Stimulated activated CD4-positive, alpha-beta T cell treated with anti-CD3 and anti-CD28 coated beads, Interleukin-15, amount 100 ng/mL, for 1 hour (primary cell): ENCODE data around the gene ZNF22.

Experiments used
- DNase-seq, 2 donors: peaks; one replicate each; pipeline ENCODE4 v3.0.0-alpha.2; 2020; ENCODE audit warnings: low read depth in 1 of 2, low spot score in 1 of 2

ZNF22 gene

DNA sequence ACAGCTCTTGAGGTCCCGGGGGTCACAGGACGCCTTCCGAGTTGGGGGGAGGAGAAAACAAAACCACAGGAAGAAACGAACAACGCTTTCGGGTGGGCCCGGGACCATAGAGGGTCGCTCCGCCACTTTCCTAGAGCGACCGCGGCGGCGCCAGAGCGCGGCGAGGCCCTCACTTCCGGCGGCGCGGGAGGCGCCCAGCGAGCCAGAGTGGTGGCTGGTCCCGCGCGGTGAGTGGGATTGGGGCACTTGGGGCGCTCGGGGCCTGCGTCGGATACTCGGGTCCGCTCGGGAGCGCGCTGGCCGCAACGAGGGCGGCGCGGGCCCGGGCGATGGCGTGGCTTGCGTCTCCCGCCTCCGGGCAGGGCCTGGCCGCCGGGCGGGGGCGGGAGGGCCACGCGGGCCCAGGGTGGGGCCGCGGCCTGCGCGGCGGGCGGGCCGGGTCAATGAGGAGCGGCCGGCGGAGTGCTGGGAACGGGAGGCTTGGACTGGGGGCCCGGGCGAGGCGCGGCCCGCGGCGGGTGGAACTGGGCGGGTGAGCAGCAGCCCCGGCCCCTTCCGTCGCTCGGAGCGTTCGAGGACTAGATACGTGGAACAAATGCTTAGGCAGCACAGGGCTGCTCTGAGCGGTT, at the start of gene ZNF22:
ZNF22 (plus strand) TSS at position 172 of the 629 bp plus-strand sequence. CDS start 2,446 bp downstream, outside the sequence.
- peak; percentile 35 to 52 for DNase-seq

DNA sequence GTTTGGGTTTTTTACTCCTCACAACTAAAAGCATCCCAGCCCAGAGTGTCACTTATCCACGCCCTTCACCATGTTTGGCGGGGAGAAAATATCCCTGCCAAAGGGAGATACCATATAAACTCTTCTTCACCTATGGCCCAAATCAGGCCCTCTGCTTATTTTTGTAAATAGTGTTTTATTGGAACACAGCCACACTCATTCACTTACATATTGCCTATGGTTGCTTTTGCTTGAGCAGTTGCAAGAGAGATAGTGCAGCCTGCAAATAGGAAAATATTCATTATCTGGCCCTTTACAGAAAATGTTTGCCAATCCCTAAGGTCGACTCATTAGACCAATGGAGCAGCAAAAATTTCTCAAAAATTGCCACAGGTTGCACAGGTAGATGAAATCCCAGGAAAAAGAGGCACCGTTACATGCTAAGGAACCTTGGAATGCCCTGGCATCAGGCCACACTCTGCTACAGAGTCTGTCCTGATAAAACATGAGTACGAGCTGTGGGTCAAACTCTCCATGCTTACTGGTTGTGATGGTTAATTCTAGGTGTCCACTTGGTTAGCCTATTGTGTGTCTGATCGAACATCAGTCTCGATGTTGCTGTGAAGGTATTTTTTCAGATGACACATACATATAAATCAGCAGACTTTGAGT, 49.0 kb upstream of the ZNF22 start:
- DNase-seq: no peak

DNA sequence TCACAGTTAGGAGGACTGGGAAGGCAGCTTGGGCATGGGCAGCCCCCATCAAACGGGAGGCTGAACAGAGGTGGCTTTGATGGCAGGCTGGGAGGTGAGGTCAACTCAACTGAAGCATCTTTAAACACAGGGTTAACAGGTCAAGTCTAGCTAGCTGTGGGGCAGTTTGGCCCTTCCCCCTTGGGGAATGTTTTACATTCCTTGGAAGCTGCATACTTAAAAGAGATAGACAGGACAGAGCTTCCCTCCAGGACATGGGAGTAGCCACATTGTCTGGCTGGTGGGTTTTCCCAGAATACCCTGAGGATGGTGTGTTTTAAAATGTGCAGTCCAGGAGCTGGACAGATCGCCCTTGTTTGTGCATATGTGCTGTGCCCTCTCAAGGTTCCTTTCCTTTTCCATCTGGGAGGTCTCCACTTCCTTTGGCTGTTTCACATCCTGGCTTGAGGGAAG, 47.9 kb upstream of the ZNF22 start:
- no peak for DNase-seq

DNA sequence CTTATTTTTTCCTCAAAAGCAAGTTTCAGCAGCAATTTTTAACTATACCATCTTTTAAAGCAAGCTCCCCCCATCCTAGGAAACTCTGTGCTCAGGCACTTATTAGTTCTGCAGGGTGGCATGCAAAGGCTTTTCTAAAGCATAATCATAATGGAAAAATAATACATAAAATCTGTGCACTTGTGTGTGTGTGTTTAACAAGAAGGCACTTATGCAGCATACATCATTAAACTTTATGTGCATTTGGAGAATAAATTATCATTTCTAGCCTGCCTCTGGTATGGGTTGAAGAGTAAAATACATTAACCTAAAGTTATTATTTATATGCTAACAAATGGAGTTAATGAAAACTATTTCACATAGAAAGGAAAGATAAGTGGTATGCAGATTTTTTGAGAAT, 46.7 kb upstream of the ZNF22 start:
- DNase-seq: no peak

DNA sequence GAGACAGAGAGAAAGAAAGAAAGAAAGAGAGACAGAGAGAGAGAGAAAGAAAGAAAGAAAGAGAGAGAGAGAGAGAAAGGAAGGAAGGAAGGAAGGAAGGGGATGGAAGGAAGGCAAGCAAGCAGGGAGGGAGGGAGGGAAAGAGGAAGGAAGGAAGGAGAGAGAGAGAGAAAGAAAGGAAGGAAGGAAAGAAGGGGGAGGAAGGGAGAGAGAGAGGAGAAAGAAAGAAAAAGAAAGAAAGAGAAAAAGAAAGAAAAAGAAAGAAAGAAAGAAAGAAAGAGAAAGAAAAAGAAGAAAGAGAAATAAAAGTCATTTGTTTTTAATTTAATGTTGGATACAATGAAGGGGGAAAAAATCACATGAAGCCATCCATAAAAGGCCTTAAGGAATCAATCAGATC, 45.8 kb upstream of the ZNF22 start:
- DNase-seq: no peak

DNA sequence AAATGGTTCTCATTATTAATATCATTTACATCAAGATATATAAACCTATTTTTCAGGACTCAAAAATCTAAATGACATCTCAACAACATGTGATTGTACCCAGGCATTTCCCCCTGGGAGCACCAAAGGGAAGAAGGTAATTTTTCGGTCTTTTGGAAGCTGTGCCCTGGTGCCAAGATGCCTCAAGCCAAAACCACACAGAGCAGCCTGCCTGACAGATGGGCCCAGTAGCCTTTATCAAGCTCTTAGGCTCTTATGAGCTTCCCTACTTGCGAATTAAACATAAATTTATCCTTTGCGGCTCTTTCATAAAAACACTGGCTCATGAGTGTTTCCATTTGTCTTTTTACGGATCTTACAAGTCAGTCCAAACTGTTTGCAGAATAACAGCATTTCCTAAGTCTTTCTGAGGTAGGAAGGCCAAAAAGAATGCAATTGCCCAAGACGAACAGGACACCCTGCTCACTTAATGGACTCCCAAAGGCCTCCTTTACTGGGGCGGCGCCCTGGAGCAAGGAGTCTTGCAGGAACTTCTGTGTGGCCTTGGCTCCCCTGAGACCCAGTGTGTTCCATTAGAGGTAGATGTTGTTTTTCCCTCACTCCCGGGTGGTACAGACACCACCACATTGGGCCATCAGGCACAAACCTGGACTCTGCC, 45.2 kb upstream of the ZNF22 start:
- DNase-seq: no peak

DNA sequence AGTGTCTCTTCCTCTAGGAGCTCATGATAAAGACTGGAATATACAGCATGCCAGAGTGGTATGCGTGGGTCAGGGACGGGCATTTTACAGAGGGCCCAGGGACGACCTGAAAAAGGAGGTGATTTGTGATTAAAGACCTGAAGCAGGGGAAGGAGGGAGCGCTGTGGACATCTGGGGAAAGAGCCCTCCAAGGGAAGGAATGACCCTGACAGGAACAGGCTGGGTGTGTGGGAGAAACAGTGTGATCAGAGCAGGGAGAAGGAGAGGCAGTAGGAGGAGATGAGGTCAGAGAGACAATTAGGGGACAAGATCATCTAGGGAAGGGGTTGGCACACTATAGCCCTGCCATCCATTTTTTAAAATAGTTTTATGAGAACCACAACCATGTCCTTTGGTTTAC, 44.5 kb upstream of the ZNF22 start:
- DNase-seq: no peak

DNA sequence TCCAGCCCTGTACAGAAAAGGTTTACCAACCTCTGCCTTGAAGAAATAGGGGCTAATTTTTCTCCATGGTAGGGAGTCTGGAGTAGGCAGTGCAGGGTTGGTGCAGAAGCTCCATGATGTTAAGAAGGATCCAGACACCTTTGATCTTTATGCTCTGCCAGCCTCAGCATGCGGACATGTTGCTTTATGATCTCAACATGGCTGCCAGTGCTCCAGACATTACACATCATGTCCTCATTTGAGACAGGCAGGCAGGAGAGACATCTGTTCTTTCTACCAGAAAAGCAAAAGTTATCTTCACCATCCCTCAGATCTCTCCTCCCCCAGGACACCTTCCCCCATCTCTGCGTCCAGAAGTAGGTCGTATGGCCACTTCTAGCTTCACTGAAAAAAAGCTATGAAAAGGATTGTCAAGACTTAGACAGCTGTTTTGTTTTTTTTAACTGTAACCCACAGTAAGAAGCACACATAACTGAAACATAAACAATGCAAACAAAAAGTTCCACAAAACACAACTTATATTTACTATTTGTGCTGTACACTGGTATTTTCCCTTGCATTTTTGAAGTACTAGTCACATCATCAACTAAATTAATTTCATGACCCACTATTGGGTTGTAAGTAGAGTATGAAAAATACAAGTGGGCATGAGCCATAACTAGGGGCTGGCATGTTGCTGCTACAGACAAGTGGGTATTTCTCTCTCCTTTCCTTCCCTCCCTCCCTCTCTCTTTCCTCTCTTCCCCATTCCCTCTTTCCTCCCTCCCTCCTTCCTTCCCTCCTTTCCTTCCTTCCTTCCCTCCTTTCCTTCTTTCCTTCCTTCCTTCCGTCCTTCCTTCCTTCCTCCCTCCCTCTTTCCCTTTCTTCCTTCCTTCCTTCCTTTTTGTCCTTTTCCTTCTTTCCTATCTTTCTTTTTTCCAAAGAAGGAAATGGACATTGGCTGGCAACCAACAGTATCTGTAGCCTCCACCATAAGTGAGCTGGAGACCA, 43.7 kb upstream of the ZNF22 start:
- DNase-seq: no peak

DNA sequence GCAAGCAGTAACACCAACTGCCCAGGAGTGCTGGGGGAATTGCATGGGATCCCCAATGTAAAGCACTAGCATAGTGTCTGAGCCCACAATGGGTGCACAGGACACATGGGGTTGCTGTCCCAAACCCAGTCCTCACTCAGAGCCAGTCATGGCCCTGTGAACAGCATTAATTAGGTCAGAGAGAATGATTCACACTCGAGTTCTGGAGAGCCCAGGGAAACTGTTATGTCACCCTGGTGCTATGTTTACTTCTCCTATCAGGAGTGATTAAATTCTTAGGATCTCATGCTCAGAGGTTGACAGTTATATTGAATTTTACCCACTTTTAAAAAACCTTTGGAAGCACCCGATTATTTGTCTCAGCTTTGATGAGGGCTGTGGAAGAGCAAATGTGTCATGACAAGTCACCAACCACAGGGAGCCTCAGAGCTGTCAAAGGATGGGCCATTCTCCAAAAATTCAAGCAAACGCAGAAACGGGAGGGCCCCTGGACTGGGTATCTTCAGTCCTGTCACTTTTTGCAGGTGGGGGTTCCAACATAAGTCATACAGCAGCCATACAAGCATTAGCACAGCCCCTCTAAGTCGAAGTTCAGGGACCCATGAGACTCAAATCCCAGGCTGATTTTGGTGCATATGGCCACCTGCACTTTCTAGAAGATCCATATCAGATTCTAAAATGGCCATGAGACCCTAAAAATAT, 42.4 kb upstream of the ZNF22 start:
- no peak for DNase-seq

DNA sequence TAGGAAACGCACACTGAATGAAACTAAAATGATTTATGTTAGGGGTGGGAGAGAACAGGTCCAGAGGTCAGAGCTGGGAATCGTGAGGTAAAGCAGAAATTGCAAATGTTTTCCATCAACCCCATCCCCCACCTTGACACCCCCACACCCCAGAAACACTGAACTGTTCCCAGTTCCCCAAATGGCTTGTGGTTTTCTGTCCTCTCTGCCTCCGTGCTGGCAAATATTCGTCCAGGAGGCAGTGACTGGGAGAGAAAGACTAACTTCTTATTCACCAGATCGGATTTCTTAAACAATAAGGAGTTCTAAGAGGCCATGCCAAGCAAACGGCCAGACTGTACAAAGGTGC, 41.9 kb upstream of the ZNF22 start:
- DNase-seq: no peak

DNA sequence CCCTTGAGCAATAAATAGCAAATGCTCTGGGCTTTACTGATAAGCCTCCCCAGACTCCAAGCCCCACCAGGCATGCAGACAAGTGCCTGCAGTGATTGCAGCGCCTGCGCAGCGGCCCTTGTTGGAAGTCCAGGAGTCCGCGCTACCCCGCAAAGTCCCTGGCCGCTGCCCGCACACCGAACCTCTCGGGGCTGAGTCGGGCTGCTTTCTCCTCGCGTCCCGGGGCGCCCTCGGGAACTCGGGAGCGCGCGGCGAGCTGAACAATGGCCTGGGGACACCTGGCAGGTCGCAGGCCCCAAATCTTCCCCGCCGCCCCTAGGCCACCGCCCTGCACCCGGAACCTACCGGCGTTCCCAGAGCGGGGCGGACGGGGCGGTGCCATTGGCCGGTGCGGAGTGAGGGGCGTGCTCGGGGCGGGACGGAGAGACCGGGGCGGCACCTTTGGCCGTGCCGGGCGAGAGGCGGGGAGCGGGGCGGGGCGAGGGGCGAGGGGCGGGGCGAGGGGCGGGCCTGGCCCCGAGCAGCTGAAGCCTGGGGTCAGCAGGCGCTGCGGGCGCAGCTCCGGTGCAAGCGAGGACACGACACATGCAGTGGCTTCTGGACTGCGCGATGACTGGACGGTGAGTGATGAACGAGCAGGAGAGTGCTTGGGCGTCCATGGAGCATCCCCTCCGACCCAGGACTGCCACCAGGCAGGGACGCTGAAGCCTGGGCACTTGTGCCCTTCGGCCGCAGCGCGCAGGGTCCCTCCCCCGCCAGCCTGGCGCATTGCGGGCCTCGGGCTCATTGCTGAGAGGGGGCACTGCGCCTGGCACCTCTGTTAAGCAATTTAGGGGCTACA, 41.3 kb upstream of the ZNF22 start, which contains the start of gene RASSF4:
RASSF4 (plus strand) TSS at position 556 of the 841 bp plus-strand sequence. CDS start 10,401 bp downstream, outside the sequence.
- peak; percentile 84 to 91 for DNase-seq

DNA sequence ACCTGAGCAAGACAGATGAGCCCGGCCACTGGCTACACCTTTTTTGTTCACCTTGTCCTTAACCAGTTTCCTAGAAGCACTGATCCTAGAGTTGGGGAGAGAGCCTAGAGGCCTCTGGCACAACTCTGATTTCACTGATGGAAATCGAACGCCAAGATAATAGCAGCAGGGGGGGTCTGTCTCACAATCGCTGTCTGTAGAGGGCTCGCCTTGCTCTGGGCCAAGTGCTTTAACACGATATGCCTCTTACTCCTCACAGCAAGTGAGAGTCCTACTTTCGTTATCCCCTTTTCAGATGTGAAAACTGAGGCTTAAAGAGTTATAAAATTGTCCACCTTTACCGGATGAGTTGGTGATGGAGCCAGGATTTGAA, 40.6 kb upstream of the ZNF22 start:
- no peak for DNase-seq

DNA sequence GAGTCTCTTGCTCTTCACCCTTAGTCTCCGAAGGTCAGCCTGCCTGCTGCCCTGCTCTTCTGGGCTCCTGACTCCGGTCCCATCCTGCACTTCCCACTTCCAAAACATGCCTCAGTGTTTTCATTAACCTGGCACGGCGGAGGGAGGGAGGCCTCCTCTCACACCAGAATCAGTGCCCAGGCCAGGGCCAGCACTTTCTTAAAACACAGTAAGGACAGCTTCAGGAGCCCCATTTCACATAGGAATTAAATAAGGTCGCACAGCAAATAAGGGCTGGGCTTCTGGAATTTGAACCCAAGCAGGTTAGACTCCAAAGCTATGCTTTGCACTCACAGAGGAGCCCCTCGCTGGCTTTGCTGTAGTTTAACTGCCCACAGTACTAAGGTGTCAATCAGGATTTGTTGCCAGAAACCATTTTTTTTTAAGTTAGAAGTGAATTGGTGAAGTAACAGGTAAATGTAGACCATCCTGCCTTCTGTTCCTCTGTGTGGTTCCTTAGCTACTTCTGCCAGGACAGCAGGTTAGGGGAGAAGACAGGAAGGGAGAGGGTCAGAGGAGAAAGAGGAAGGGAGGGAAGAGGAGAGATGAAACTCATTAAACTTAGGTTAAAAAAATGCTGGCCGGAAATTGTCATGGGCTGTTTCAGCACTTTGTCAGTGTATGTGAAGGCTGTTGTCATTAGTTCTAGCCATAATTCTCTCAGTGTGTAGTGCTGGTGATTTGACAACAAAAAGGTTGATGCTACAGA, 40.1 kb upstream of the ZNF22 start:
- no peak for DNase-seq

DNA sequence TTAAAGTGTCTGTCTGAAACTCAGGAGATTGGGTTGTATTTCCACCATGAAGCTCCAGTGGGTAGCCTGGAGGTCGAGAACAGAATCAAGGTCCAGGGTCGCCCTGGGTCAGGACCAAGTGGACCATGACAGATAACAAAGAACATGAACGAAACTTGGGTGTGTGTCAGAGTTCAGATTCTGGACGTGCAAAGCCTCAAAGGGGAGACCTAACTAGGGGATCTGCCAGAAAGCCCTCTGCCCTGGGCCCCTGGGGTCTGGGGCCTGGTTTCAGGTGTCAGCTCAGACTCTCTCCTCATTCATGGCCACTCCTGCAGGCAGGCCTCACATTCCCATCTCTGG, 39.5 kb upstream of the ZNF22 start:
- DNase-seq: no peak

DNA sequence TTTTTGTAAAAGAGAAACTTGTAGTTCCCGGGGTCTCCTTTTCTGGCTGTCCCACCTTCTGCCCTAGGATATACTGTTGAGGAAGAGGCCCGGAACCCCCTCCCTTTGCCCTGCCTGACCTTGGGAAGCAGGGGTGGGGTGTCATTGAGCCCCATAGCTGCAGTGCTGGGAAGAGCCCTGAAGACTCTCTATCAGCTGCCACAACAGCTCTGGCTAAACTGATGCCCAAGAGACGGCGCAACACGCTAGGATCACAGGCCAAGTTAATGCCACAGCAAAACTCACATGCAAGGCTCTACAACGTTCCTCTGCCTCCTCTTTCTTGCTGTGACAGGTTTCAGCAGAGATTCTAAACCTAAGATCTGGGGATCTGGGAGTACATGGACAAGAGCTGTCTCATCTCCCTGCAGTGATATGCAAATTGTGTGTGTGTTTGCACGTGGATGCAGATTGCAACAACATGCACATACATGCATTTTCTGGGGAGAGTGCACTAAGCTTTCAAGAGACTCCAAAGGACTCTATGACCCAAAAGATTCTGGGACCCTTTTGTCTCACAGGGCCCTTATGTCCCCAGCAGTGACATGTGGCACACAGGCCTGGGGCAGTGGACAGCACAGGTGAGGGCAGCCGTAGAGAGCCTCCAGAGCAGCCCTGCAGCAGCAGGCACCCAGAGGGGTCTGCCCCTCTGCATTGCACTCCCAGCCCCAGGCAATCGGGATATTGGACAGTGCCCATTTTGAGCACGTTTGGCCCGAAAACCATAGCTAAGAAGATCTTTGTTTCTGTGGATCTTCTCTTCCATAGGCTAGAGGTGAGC, 38.6 kb upstream of the ZNF22 start:
- no peak for DNase-seq

DNA sequence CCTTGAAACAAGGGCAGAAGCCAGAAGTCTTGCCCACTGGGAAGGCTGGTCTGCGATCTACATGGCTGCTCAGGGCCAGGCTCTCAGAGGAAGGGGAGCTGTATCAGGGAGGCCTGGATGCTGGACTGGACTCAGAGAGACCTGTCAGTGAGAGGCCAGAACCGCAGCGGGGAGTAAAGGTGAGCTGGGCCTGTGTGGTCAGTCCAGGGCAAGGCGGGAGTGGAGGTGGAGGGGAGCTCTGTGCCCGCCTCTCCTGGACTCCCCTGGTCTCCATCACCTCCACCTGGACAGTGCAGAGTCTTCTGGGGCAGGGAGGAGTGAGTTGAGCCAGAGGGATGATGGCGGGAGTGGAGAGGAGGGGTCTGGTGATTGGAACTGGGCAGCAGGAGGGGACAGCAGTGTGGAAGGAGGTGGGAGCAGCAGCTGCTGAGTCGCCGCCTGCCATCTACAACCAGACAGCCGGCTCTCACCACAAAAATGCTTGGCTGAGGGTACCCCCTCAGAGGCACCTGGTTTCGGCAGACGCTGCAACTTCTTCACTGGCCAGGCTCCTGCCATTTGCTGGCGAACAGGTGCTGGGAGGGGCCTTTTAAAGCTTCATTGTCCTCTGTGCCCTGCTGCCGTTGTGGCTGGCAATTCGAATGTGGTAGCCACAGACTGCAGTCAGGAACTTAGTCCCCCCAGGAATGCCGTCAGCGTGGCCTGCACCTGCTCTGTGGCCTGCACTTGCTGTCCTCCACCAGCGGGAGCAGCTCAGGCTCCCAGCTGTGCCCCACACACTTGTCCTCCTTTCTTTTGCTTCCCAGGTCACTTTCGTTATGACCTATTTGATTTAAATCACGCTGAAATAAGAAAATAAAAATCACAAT, 37.6 kb upstream of the ZNF22 start:
- DNase-seq: no peak
